ENCODE data around the gene FAM131C. TPM values are rescaled to one million over a fixed set of nuclear protein-coding genes. Genes with fewer than 3 reads are reported as not detected.
"Not testable (repeated sequence)": the region's sequence is repeated elsewhere in the genome, so short reads cannot be mapped to it uniquely, and the experiment has no call there.

The FAM131C gene
- total RNA-seq, 1 donor from 2014 or later: 1.9 TPM

DNA sequence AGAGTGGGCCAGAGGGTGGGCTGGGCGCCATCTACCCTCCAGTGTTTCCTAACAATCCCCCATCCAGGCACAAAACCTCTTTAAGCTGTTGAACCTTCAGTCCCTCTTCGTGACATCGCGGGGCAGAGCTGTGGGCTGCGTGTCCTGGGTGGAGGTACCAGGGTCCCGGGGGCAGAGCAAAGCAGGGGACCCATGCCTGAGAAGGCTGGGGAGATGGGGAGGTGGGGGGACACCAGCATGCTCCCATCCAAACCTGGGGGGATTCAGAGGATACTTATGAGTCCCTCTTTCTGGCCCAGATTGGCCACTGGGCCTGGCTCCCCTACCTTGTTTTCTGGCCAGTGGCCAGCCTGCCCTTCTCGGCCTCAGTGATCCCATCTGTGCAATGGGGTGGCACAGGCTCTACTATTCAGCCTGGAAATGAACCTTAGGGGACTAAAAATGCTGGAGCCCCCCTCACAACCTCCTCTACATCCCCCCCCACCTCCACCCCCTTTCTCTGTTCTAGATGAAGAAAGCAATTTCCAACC is 40.3 kb downstream of the FAM131C start:
- not testable (repeated sequence) for H3K4me3 Mint-ChIP-seq; H3K9me3 Mint-ChIP-seq; H3K27me3 Mint-ChIP-seq (ENCODE audit: low read depth); H3K36me3 Mint-ChIP-seq; H3K4me1 Mint-ChIP-seq; DNase-seq (ENCODE audit: low spot score in 2 of 2, unreplicated experiment in 2 of 2)
- peak; percentile 11 for TF ChIP-seq CTCF (IDR thresholded peaks at IDR 0.05; ENCODE audit: unreplicated experiment)
- peak overlapping the region; percentile 41 for H3K27ac Mint-ChIP-seq

- Mint-ChIP-seq H3K36me3 (no peaks in the 10 kb centered on the region), H3K4me1 (peaks cover 9% of the 10 kb centered on the region), H3K4me3 (no peak overlapping the region), H3K9me3 (no peaks in the 10 kb centered on the region), H3K27me3 (ENCODE audit: low read depth) (peaks cover 2% of the 10 kb centered on the region), H3K27ac (peak overlapping the region; percentile 41)
- DNase-seq (ENCODE audit: low spot score in 2 of 2, unreplicated experiment in 2 of 2): peak; percentile 75 to 83
- TF ChIP-seq CTCF (IDR thresholded peaks at IDR 0.05; ENCODE audit: unreplicated experiment): peak; percentile 73
Measured at GRCh38 chr1:16032388-16033102, 40.9 kb downstream of the FAM131C start.

- Mint-ChIP-seq H3K36me3 (no peaks in the 10 kb centered on the region), H3K4me1 (peaks cover 9% of the 10 kb centered on the region), H3K9me3 (no peaks in the 10 kb centered on the region), H3K27me3 (ENCODE audit: low read depth) (peaks cover 2% of the 10 kb centered on the region), H3K27ac (no peak overlapping the region), H3K4me3 (no peak overlapping the region)
- DNase-seq (ENCODE audit: low spot score in 2 of 2, unreplicated experiment in 2 of 2): no peak
- TF ChIP-seq CTCF (IDR thresholded peaks at IDR 0.05; ENCODE audit: unreplicated experiment): no peak
Measured at GRCh38 chr1:16031551-16031950, 41.9 kb downstream of the FAM131C start.

DNA sequence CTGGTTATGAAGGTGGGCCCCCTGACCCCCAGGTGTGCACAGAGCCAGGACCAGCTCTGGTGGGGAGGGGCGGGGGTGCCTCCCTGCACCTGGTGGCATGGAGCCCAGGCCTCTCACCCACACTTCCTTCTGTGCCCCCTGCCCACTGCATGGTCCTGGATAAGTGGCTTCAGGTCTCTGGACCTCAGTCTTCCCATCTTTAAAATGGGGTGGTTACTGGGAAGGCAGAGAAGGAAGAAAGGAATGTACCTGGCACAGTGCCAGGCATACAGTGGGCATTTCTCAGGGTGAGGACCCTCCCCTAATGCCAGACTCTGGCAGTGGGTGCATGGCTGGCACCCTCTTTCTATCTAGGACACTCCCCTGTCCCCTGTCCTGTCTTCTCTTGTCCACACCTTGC is 44.2 kb downstream of the FAM131C start:
- TF ChIP-seq CTCF (IDR thresholded peaks at IDR 0.05; ENCODE audit: unreplicated experiment): no peak
- peaks cover 2% of the 10 kb centered on the region for H3K27me3 Mint-ChIP-seq (ENCODE audit: low read depth)
- no peaks in the 10 kb centered on the region for H3K9me3 Mint-ChIP-seq

GRCh38 chr1:16029003-16029268 is 44.5 kb downstream of the FAM131C start:
- TF ChIP-seq CTCF (IDR thresholded peaks at IDR 0.05; ENCODE audit: unreplicated experiment): peak; percentile 16
- DNase-seq (ENCODE audit: low spot score in 2 of 2, unreplicated experiment in 2 of 2); H3K4me1 Mint-ChIP-seq; H3K27me3 Mint-ChIP-seq (ENCODE audit: low read depth); H3K4me3 Mint-ChIP-seq; H3K36me3 Mint-ChIP-seq; H3K27ac Mint-ChIP-seq; H3K9me3 Mint-ChIP-seq: not testable (repeated sequence)

More for the DNA sequence above, 44.2 kb downstream of the FAM131C start:
- no peak overlapping the region for H3K27ac Mint-ChIP-seq
- DNase-seq (ENCODE audit: low spot score in 2 of 2, unreplicated experiment in 2 of 2): no peak
- H3K36me3 Mint-ChIP-seq: no peaks in the 10 kb centered on the region
- no peak overlapping the region for H3K4me3 Mint-ChIP-seq
- H3K4me1 Mint-ChIP-seq: peaks cover 9% of the 10 kb centered on the region

Measured in mesothelial cell of epicardium (in vitro differentiated cells).